Measurements from ENCODE around the gene RTL3. TPM values are rescaled to one million over a fixed set of nuclear protein-coding genes. Genes with fewer than 3 reads are reported as not detected.

Gene RTL3
- 0.09 to 0.33 TPM (median 0.14 TPM) in 5 replicates for total RNA-seq (2022; extraction: Qiagen RNA extraction)

GRCh38 chrX:78658845-78659744, at the start of gene RTL3:
Gene RTL3, minus strand, starts transcription at chrX:78659328. Its CDS starts 908 bp downstream, at chrX:78658420.

Other genes starting within 250 kb of the RTL3 start
- not detected in 5 replicates for gene LPAR4, start 88.4 kb upstream of the RTL3 start, total RNA-seq (2022; extraction: Qiagen RNA extraction)

All from A549 treated with AZD2906 at 1 μM for 4 hours (cell line).